NCI-H187 treated with DMSO at 0.1 percent for 48 hours (cell line): Measurements from ENCODE around the gene NOTCH1.
"Not testable (repeated sequence)": the region's sequence is repeated elsewhere in the genome, so short reads cannot be mapped to it uniquely, and the experiment has no call there.

Experiments used
- DNase-seq: peaks from one replicate; lab custom pipeline; 2025; lab: John Stamatoyannopoulos, UW

Gene NOTCH1

GRCh38 chr9:136578915-136579649, 33.2 kb upstream of the NOTCH1 start:
- no peak for DNase-seq

DNA sequence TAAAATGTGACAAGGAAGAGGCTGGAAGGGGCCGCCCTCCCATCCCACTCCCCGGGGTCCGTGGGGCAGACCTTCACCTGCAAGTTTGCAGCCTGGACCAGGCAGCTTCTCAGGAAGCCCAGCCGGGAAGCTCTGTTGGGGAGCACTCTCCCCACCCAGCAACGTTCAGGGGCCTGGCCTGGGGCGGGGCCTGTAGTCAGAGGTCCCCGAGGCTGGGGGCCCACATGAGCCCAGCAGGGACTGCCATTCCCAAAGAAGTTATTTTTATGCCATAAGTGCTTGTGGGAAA, 32.7 kb upstream of the NOTCH1 start:
- DNase-seq = no peak

DNA sequence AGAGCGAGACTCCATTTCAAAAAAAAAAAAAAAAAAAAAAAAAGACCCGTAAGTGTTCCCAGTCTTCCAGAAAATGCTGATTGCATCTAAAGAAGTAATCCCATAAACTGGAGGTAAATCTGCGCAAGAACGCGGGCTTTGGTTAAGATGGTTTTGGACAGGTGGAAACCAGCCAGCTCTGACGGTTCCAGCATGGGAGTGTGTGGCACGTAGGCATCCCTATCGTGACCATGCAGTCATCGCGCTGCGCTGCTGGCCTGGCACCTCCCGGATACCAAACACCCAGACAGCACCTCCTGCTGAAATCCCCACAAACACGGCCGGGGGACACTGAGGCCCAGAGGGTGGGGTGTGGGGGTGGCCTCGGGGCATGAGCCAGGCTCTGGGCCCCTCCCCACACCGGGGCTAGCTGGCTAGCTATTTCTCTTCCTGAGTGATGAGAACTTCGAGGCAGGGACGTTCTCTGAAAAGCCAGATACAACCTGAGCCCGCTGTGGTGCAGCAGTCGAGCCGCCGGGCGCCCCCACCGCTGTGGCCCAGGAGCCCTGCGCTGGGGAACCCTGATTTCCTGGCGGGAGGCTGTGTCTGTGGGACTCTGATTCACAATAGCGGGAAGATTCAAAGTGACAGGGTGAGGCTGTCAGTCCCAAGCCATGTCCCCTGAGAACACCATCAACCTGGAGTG, 32.2 kb upstream of the NOTCH1 start:
- DNase-seq = no peak

- DNase-seq = no peak
Measured at GRCh38 chr9:136576269-136576626, 30.4 kb upstream of the NOTCH1 start.

- no peak for DNase-seq
Measured at GRCh38 chr9:136575626-136576268, 29.9 kb upstream of the NOTCH1 start.

- not testable (repeated sequence) for DNase-seq
Measured at GRCh38 chr9:136574606-136575005, 28.8 kb upstream of the NOTCH1 start.

DNA sequence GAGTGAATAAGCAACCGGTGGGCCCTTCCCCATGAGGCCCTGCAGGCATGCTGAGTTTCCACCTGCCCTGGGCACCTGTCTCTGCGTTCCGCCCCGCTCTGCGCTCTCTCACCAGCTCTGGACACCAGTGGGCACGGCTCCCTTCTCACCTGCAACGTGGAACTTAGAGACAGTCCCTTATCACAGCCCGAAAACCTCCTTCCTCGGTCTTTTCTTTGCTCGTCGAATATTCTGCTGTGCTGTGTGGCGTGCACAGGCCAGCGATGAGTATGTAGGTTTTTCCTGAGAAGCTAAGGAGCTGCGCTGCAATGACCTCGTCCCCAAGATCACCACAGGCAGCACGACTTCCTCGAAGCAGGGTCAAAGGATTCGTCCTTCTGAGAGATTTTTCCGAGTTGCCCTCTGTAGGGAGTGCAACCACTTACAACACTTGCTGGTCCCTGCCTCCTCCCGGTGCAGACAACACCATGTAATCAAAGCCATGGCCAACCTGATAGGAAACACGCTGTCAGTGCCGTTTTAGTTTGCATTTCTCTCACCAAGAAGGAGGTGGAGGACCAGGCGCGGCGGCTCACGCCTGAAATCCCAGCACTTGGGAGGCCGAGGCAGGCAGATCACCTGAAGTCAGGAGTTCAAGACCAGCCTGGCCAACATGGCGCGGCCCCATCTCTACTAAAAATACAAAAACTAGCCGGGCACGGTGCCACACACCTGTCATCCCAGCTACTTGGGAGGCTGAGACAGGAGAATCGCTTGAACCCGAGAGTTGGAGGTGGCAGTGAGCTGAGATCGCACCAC, 27.2 kb upstream of the NOTCH1 start:
- DNase-seq = no peak

DNA sequence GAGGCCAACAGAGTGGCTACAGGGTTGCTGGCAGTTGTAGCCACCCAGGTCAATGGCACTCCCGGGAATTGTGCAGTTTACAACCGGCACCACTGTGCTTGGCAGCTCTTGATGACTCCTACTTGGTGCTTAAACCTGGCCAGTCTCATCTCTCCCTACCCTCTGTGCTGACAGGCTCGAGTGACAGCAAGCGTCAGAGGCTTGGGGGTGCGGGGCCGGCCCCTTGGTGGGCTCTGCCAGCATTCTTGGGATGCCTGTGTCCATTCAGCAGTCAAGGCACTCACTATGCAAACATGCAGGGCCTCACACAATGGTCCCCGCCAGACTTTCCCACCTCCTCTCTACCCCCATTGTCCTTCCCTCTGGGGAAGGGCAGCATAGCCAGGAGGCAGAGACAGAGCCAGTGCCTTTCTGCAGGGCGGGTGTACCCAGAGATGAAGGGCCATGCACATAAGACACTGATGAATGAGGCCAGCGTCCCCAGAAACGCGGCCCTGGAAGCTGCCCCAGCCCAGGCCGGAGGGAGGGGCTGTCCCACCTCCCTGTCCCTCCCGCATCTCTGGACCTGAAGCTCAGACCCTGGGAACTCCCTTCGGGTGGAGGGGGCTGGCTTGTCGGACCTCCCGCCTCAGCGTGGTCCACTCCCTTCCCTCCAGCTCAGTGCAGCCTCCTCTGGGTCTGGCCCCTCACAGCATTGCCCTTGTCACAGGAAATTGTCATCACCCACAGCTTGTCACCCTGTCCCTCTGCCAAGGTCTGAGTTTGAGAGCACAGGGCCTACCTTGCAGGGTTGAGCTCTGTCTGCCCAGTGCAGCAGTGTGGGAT, 26.4 kb upstream of the NOTCH1 start:
- DNase-seq = no peak

- no peak for DNase-seq
Measured at GRCh38 chr9:136571531-136571930, 25.7 kb upstream of the NOTCH1 start.

DNA sequence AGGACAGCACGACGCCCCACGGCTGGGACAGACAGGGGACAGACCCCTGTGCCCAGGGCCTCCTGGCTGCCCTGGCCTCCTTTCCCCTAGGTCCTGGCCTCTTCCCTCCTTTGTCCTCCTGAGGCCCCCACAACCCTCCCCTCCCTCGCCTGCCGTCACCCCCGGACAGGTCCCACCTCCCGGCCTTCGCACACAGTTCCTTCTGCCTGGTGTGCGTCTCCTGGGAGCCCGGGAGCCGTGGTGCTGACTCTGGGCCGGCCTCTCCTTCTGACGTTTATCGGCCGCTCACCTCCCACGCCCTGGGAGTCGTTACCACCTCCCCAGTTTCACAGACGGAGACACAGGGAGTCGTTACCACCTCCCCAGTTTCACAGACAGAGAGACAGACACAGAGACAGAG, 25.1 kb upstream of the NOTCH1 start:
- no peak for DNase-seq

DNA sequence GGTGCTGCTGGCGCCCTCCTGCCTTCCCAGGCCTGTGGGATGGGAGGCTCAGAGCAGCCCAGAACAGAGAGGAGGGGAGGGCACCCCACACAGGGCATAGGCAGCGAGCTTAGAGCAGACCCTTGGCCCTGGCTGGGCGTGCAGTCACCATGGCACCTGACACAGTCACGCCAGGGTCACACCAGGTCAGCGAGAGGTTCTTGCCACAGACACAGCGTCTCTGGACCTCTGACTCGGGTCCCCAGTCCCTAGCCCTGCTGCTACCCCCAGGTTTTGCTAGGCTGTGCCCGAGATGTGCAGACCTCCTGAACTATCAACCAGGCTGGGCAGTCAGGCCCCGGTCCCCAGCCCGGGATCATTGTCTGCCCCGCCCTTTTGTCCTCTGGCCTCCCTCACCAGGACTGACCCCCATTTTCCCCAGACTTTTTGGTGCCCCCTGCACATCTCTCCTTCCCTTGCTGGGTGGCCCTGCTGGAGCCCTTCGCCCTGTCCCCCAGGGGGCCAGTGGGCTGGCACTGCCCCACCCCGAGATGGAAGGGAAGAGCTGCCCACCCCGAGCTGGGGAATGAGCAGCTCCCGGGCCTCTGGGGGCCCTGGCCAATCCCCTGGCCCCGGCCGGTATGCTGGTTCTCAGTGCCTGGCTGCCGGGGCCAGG, 24.5 kb upstream of the NOTCH1 start:
- DNase-seq = no peak

GRCh38 chr9:136569526-136570148, 23.8 kb upstream of the NOTCH1 start:
- no peak for DNase-seq

DNA sequence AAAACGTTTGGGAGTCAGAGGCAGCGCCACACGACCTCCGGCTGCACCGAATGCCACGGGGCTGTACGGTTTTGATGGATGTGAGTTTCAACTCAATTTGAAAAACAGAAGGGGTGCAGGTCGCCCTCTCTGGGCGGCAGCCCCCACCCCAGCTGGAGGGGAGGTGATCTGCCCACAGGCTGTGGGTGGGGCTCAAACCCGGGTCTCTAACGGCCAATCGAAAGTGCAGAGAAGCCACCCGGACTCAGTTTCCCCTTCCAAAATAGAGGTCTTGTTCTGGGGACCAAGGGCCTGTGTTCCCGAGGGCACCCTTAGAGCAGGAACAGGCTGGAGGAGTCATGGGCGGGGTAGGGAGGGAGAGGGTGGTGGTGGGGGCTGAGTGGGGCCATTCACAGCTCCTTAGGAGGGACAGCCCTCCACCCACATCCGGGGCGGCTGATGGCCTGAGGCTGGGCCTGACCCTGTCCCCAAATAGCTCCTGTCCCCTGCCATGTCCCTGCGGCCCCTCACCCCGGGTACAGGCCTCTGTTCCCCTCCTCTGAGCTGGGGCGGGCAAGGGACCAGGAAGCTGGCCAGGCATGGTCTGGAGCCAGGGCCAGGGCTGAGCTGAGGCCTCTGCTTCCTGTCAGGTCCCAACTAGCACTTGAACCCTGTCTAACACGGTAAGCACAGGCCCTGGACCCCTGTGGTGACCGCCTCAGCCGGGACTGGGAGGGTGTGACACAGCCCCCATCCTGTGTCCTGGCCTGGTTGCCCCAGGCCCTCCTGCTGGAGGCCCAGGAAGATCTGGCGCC, 22.6 kb upstream of the NOTCH1 start:
- DNase-seq = no peak

- no peak for DNase-seq
Measured at GRCh38 chr9:136567651-136568287, 21.9 kb upstream of the NOTCH1 start.

DNA sequence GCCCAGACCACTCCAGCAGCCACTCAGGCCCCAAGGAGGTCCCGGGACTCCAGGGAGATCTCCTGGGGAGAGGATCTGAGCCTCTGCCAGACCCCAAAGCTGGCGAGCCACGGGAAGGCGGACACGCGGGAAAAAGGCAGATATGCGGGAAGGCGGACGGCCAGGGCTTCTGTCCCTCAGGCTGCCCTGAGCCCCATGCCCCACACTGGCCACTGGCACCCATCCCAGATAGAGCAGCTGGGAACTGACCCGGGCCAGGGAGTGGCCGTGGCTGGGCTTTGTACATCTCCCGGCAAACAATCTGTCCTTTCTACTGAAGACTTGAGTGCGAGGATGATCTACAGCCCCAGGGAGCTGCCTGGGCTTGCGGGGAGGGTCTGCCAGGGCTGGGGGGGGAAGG, 21.1 kb upstream of the NOTCH1 start:
- no peak for DNase-seq

GRCh38 chr9:136566553-136566895, 20.7 kb upstream of the NOTCH1 start:
- no peak for DNase-seq

- DNase-seq = no peak
Measured at GRCh38 chr9:136565715-136566552, 20.1 kb upstream of the NOTCH1 start.

- DNase-seq = no peak
Measured at GRCh38 chr9:136565086-136565714, 19.4 kb upstream of the NOTCH1 start.
